H1 (cell line): Measurements from ENCODE around the gene PEX12. TPM values are rescaled to one million over a fixed set of nuclear protein-coding genes. Genes with fewer than 3 reads are reported as not detected.

Experiments used
- ASH2L ChIP-seq: fragments of 200-600, 300-600 bp; sonication (generic); IDR thresholded peaks from one replicate; pipeline ENCODE4 v1.7.1; 2017; ENCODE audit warnings: low read length
- ATF2 ChIP-seq: IDR thresholded peaks from 2 replicates; pipeline ENCODE4 v1.6.1; 2012; ENCODE audit warnings: low read length, inconsistent platforms
- KDM5A ChIP-seq: fragments of 200-600 bp; IDR thresholded peaks from 2 replicates; pipeline ENCODE4 v1.7.1; 2012; ENCODE audit warnings: mild to moderate bottlenecking, low read length, inconsistent platforms, mixed read lengths
- SAP30 ChIP-seq: fragments of 300-600 bp; sonication (generic); IDR thresholded peaks from 2 replicates; pipeline ENCODE4 v1.7.1; 2012; ENCODE audit warnings: low read length, moderate library complexity, mild to moderate bottlenecking, inconsistent platforms; ENCODE audit not compliant: insufficient read depth, insufficient replicate concordance
- SRF ChIP-seq: IDR thresholded peaks from 2 replicates; pipeline ENCODE4 v1.6.1; 2011; ENCODE audit warnings: mild to moderate bottlenecking, low read depth, low read length, moderate library complexity
- polyA plus RNA-seq, 7 experiments: library from polyadenylated mRNA; depleted of rRNA in 3 of 7; stranded (reverse) in 5 of 7; unstranded in 2 of 7; fragments of >200 nt in 5 of 7; fragments of 200-250 nt in 2 of 7; gene quantifications; 1 replicate in 5 of 7; 2 replicates in 1 of 7; 4 replicates in 1 of 7; pipeline versions ENCODE4 v1.2.1 to v1.2.3, GENCODE V29; 2011 to 2013; ENCODE audit warnings: missing spikeins in 2 of 7, mixed read lengths in 2 of 7
- total RNA-seq: library from RNA; stranded (reverse); fragmentation: NEBNext Ultra II Directional; extraction: Animal tissue kit (Norgen Biotek cat#: 25700); gene quantifications from 2 replicates; pipeline ENCODE4 v1.2.1, GENCODE V29; 2021
- TF ChIP-seq, protein P1 (sequence below): fragments of 300-600 bp; sonication (generic); IDR thresholded peaks from 2 replicates; pipeline ENCODE4 v1.7.1; 2012; ENCODE audit warnings: low read length, moderate library complexity, mild to moderate bottlenecking, inconsistent platforms; ENCODE audit not compliant: insufficient replicate concordance

The PEX12 gene
- total and polyA plus RNA-seq, 2 of the 8 experiments (the other 6 are each of a cell fraction or from before 2014, with no cell fraction given) = 3.0 to 5.9 TPM

- TF ChIP-seq, protein P1, sequence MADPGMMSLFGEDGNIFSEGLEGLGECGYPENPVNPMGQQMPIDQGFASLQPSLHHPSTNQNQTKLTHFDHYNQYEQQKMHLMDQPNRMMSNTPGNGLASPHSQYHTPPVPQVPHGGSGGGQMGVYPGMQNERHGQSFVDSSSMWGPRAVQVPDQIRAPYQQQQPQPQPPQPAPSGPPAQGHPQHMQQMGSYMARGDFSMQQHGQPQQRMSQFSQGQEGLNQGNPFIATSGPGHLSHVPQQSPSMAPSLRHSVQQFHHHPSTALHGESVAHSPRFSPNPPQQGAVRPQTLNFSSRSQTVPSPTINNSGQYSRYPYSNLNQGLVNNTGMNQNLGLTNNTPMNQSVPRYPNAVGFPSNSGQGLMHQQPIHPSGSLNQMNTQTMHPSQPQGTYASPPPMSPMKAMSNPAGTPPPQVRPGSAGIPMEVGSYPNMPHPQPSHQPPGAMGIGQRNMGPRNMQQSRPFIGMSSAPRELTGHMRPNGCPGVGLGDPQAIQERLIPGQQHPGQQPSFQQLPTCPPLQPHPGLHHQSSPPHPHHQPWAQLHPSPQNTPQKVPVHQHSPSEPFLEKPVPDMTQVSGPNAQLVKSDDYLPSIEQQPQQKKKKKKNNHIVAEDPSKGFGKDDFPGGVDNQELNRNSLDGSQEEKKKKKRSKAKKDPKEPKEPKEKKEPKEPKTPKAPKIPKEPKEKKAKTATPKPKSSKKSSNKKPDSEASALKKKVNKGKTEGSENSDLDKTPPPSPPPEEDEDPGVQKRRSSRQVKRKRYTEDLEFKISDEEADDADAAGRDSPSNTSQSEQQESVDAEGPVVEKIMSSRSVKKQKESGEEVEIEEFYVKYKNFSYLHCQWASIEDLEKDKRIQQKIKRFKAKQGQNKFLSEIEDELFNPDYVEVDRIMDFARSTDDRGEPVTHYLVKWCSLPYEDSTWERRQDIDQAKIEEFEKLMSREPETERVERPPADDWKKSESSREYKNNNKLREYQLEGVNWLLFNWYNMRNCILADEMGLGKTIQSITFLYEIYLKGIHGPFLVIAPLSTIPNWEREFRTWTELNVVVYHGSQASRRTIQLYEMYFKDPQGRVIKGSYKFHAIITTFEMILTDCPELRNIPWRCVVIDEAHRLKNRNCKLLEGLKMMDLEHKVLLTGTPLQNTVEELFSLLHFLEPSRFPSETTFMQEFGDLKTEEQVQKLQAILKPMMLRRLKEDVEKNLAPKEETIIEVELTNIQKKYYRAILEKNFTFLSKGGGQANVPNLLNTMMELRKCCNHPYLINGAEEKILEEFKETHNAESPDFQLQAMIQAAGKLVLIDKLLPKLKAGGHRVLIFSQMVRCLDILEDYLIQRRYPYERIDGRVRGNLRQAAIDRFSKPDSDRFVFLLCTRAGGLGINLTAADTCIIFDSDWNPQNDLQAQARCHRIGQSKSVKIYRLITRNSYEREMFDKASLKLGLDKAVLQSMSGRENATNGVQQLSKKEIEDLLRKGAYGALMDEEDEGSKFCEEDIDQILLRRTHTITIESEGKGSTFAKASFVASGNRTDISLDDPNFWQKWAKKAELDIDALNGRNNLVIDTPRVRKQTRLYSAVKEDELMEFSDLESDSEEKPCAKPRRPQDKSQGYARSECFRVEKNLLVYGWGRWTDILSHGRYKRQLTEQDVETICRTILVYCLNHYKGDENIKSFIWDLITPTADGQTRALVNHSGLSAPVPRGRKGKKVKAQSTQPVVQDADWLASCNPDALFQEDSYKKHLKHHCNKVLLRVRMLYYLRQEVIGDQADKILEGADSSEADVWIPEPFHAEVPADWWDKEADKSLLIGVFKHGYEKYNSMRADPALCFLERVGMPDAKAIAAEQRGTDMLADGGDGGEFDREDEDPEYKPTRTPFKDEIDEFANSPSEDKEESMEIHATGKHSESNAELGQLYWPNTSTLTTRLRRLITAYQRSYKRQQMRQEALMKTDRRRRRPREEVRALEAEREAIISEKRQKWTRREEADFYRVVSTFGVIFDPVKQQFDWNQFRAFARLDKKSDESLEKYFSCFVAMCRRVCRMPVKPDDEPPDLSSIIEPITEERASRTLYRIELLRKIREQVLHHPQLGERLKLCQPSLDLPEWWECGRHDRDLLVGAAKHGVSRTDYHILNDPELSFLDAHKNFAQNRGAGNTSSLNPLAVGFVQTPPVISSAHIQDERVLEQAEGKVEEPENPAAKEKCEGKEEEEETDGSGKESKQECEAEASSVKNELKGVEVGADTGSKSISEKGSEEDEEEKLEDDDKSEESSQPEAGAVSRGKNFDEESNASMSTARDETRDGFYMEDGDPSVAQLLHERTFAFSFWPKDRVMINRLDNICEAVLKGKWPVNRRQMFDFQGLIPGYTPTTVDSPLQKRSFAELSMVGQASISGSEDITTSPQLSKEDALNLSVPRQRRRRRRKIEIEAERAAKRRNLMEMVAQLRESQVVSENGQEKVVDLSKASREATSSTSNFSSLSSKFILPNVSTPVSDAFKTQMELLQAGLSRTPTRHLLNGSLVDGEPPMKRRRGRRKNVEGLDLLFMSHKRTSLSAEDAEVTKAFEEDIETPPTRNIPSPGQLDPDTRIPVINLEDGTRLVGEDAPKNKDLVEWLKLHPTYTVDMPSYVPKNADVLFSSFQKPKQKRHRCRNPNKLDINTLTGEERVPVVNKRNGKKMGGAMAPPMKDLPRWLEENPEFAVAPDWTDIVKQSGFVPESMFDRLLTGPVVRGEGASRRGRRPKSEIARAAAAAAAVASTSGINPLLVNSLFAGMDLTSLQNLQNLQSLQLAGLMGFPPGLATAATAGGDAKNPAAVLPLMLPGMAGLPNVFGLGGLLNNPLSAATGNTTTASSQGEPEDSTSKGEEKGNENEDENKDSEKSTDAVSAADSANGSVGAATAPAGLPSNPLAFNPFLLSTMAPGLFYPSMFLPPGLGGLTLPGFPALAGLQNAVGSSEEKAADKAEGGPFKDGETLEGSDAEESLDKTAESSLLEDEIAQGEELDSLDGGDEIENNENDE = no peak
- TF ChIP-seq SAP30 (no peak), ASH2L (no peak), KDM5A (no peak), ATF2 (no peak), SRF (no peak)
Measured at GRCh38 chr17:35560703-35561102, 17.7 kb downstream of the PEX12 start, which contains the start of gene SLFN14 (continued).
